ENCODE measurements around the gene SEMA3E. TPM values are rescaled to one million over a fixed set of nuclear protein-coding genes. Genes with fewer than 3 reads are reported as not detected.

Gene SEMA3E
- polyA plus RNA-seq, 1 of the 3 experiments (the other 2 are of a cell fraction), result under 0.01 TPM

- CTCF ChIA-PET, result no interaction called here
- Histone ChIP-seq H2AFZ (ENCODE audit: low read depth) (no peak overlapping the region), H3K9me3 (no peaks in the 10 kb centered on the region), H3K36me3 (replicated peaks in 1 of 2; ENCODE audit: control insufficient read depth in 1 of 2, insufficient read depth in 2 of 2, low read length in 1 of 2) (no peaks in the 10 kb centered on the region), H3K79me2 (ENCODE audit: insufficient read depth) (no peaks in the 10 kb centered on the region), H3K4me3 (ENCODE audit: low read depth in 2 of 2, low read length in 1 of 2) (no peak overlapping the region), H3K27ac (ENCODE audit: low read depth in 2 of 2, low read length in 1 of 2) (no peak overlapping the region), H3K9me2 (no peaks in the 10 kb centered on the region; the same call in 1 of the 2 replicates), H3K4me2 (no peak overlapping the region), H4K20me1 (ENCODE audit: insufficient read depth) (no peaks in the 10 kb centered on the region), H3K4me1 (ENCODE audit: control insufficient read depth in 1 of 2, insufficient read depth in 2 of 2, low read depth in 1 of 2, low read length in 1 of 2) (no peaks in the 10 kb centered on the region), H3F3A (replicated peaks; ENCODE audit: insufficient read depth) (no peaks in the 10 kb centered on the region), H3K27me3 (ENCODE audit: insufficient read depth) (no peaks in the 10 kb centered on the region), H3K9ac (no peak overlapping the region)
- POLR2A ChIA-PET, result no interaction called here
- TF ChIP-seq, protein P1, sequence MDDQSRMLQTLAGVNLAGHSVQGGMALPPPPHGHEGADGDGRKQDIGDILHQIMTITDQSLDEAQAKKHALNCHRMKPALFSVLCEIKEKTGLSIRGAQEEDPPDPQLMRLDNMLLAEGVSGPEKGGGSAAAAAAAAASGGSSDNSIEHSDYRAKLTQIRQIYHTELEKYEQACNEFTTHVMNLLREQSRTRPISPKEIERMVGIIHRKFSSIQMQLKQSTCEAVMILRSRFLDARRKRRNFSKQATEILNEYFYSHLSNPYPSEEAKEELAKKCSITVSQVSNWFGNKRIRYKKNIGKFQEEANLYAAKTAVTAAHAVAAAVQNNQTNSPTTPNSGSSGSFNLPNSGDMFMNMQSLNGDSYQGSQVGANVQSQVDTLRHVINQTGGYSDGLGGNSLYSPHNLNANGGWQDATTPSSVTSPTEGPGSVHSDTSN (IDR thresholded peaks at IDR 0.05), result no peak
- no peak for TF ChIP-seq SMC3 (IDR thresholded peaks at IDR 0.05; ENCODE audit: low read depth, low read length)
- TF ChIP-seq MEF2A (IDR thresholded peaks at IDR 0.05; ENCODE audit: borderline replicate concordance, low read depth), result no peak
- no peak for TF ChIP-seq FOSL2 (IDR thresholded peaks at IDR 0.05; ENCODE audit: borderline replicate concordance, low read depth)
- TF ChIP-seq RFX5 (IDR thresholded peaks at IDR 0.05; ENCODE audit: low read length), result no peak
- no peak for TF ChIP-seq RXRA (IDR thresholded peaks at IDR 0.05; ENCODE audit: borderline replicate concordance, low read depth)
- no peak for TF ChIP-seq GATA2 (CRISPR knock-in tag; IDR thresholded peaks at IDR 0.05)
- no peak for TF ChIP-seq TCF12 (IDR thresholded peaks at IDR 0.05)
- TF ChIP-seq SIN3A (IDR thresholded peaks at IDR 0.05; ENCODE audit: borderline replicate concordance, low read depth, low read length), result no peak
- no peak for TF ChIP-seq NFIC (IDR thresholded peaks at IDR 0.05; ENCODE audit: borderline replicate concordance)
- TF ChIP-seq EP300 (IDR thresholded peaks at IDR 0.05; ENCODE audit: borderline replicate concordance in 1 of 2, low read depth in 1 of 2, low read length in 1 of 2), result no peak
- TF ChIP-seq JUND (IDR thresholded peaks at IDR 0.05), result no peak
- no peak for TF ChIP-seq CHD2 (IDR thresholded peaks at IDR 0.05; ENCODE audit: low read length, partially characterized antibody)
- DNase-seq, result no peak
- 73% methylated on average over 1 of the region's 1 CpG for WGBS (ENCODE audit: low lambda C conversion rate)
These were observed 37.5 kb upstream of the SEMA3E start for GRCh38 chr7:83686416-83686815.

DNA sequence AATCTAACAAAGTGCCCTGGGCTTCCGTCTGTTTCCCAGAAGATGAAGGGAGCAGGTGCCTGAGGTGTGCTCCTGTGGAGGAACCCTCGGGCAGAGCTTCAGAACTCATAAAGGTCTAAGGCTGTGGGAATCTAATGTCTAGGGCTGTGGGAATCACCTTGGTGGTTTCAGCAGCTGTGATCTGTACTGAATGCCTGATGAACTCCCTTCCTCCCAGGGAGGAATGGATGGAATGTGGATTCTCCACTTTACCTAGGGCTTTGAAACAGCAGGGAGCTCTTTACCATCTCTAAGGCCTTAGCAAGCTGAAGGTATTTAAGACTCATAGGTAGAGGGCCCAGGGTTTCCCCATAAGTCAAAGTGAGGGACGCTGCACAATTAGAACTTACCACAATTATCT lies 36.0 kb upstream of the SEMA3E start:
- Histone ChIP-seq H3K27me3 (ENCODE audit: insufficient read depth) (no peaks in the 10 kb centered on the region), H3K9ac (no peak overlapping the region), H3F3A (replicated peaks; ENCODE audit: insufficient read depth) (no peaks in the 10 kb centered on the region), H3K4me2 (no peak overlapping the region), H3K79me2 (ENCODE audit: insufficient read depth) (no peaks in the 10 kb centered on the region), H2AFZ (ENCODE audit: low read depth) (no peak overlapping the region), H3K36me3 (replicated peaks in 1 of 2; ENCODE audit: control insufficient read depth in 1 of 2, insufficient read depth in 2 of 2, low read length in 1 of 2) (no peaks in the 10 kb centered on the region), H3K9me2 (no peaks in the 10 kb centered on the region; the same call in 1 of the 2 replicates), H3K4me3 (ENCODE audit: low read depth in 2 of 2, low read length in 1 of 2) (no peak overlapping the region), H3K4me1 (ENCODE audit: control insufficient read depth in 1 of 2, insufficient read depth in 2 of 2, low read depth in 1 of 2, low read length in 1 of 2) (no peaks in the 10 kb centered on the region), H3K9me3 (no peaks in the 10 kb centered on the region), H4K20me1 (ENCODE audit: insufficient read depth) (no peaks in the 10 kb centered on the region), H3K27ac (ENCODE audit: low read depth in 2 of 2, low read length in 1 of 2) (no peak overlapping the region)
- ChIA-PET POLR2A (no interaction called here), CTCF (no interaction called here)
- TF ChIP-seq TAF1 (IDR thresholded peaks at IDR 0.05; ENCODE audit: borderline replicate concordance, low read depth, low read length) (no peak), GABPA (IDR thresholded peaks at IDR 0.05; ENCODE audit: low read depth) (no peak), FOXJ3 (CRISPR knock-in tag; IDR thresholded peaks at IDR 0.05) (no peak), RAD21 (IDR thresholded peaks at IDR 0.05; ENCODE audit: low read length) (no peak), MEF2A (IDR thresholded peaks at IDR 0.05; ENCODE audit: borderline replicate concordance, low read depth) (no peak), EZH2phosphoT487 (IDR thresholded peaks at IDR 0.05; ENCODE audit: borderline replicate concordance, low read depth) (no peak), JUND (IDR thresholded peaks at IDR 0.05) (no peak), RFX5 (IDR thresholded peaks at IDR 0.05; ENCODE audit: low read length) (no peak), SIN3A (IDR thresholded peaks at IDR 0.05; ENCODE audit: borderline replicate concordance, low read depth, low read length) (no peak), RXRA (IDR thresholded peaks at IDR 0.05; ENCODE audit: borderline replicate concordance, low read depth) (no peak), NRF1 (IDR thresholded peaks at IDR 0.05; ENCODE audit: low read depth, low read length) (no peak), YY1 (IDR thresholded peaks at IDR 0.05; ENCODE audit: low read depth) (no peak), FOXM1 (IDR thresholded peaks at IDR 0.05; ENCODE audit: low read depth) (no peak), POLR2AphosphoS5 (IDR thresholded peaks at IDR 0.05; ENCODE audit: low read depth, low read length) (no peak)
- TF ChIP-seq, protein P2, sequence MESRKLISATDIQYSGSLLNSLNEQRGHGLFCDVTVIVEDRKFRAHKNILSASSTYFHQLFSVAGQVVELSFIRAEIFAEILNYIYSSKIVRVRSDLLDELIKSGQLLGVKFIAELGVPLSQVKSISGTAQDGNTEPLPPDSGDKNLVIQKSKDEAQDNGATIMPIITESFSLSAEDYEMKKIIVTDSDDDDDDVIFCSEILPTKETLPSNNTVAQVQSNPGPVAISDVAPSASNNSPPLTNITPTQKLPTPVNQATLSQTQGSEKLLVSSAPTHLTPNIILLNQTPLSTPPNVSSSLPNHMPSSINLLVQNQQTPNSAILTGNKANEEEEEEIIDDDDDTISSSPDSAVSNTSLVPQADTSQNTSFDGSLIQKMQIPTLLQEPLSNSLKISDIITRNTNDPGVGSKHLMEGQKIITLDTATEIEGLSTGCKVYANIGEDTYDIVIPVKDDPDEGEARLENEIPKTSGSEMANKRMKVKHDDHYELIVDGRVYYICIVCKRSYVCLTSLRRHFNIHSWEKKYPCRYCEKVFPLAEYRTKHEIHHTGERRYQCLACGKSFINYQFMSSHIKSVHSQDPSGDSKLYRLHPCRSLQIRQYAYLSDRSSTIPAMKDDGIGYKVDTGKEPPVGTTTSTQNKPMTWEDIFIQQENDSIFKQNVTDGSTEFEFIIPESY (IDR thresholded peaks at IDR 0.05; ENCODE audit: borderline replicate concordance, low read depth), result no peak
- TF ChIP-seq, protein P3, sequence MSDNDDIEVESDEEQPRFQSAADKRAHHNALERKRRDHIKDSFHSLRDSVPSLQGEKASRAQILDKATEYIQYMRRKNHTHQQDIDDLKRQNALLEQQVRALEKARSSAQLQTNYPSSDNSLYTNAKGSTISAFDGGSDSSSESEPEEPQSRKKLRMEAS (IDR thresholded peaks at IDR 0.05; ENCODE audit: low read depth), result no peak
- 69% methylated on average over 3 of the region's 3 CpGs for WGBS (ENCODE audit: low lambda C conversion rate)
- DNase-seq, result no peak

Data from SK-N-SH (cell line).